H1 (cell line): ENCODE results near the gene CCIN.

Experiments used
- BRCA1 ChIP-seq: IDR thresholded peaks from 2 replicates; pipeline ENCODE4 v1.6.1; 2012; ENCODE audit warnings: low read depth, low read length, improper control_type of control experiment
- CEBPB ChIP-seq: IDR thresholded peaks from 2 replicates; pipeline ENCODE4 v1.6.1; 2012; ENCODE audit warnings: low read depth, low read length
- SP1 ChIP-seq: IDR thresholded peaks from 2 replicates; pipeline ENCODE4 v1.6.1; 2011; ENCODE audit warnings: low read depth, low read length
- SRF ChIP-seq: IDR thresholded peaks from 2 replicates; pipeline ENCODE4 v1.6.1; 2011; ENCODE audit warnings: mild to moderate bottlenecking, low read depth, low read length, moderate library complexity
- TF ChIP-seq, protein P1 (sequence below): IDR thresholded peaks from 2 replicates; pipeline ENCODE4 v1.6.1; 2011; ENCODE audit warnings: low read length, improper control_type of control experiment

DNA sequence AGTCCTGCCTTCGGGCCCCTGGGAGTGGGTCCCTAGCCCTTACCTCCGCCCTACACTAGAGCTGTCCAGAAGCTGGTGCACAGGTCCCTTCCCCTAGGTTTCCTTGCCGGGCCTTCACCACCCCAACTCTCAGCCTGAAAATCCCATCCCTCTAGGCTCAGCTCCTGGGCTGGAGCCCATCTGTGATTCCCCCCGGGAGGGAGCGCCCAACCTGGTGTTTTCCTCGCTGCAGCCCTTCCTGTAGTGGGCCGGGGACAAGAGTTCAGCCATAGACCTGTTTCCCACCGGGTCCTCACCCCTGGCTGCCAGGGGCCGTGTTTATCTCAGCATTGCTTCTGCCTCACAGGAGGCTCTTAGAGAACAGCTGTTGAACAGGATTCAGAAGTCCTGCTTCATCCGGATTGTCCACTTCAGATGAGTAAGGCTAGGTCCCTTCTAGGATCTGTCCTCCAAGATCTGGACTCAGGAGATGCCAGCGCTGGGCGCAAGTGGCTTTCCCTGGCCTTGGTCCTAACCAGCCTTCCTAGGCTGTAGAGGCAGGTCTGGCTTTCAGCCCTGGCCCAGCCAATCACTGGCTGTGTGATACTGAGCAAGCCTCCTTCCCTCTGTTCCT lies 31.7 kb upstream of the CCIN start:
- TF ChIP-seq BRCA1: no peak
- TF ChIP-seq SP1: no peak
- no peak for TF ChIP-seq SRF
- no peak for TF ChIP-seq CEBPB
- TF ChIP-seq, protein P1, sequence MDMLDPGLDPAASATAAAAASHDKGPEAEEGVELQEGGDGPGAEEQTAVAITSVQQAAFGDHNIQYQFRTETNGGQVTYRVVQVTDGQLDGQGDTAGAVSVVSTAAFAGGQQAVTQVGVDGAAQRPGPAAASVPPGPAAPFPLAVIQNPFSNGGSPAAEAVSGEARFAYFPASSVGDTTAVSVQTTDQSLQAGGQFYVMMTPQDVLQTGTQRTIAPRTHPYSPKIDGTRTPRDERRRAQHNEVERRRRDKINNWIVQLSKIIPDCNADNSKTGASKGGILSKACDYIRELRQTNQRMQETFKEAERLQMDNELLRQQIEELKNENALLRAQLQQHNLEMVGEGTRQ: no peak
